H1 (cell line): ENCODE measurements around the gene IFT25. TPM values are rescaled to one million over a fixed set of nuclear protein-coding genes. Genes with fewer than 3 reads are reported as not detected.

ENCODE experiments used
- CEBPB ChIP-seq: IDR thresholded peaks from 2 replicates; pipeline ENCODE4 v1.6.1; 2012; ENCODE audit warnings: low read depth, low read length
- polyA plus RNA-seq, 7 experiments: library from polyadenylated mRNA; depleted of rRNA in 3 of 7; stranded (reverse) in 5 of 7; unstranded in 2 of 7; fragments of >200 nt in 5 of 7; fragments of 200-250 nt in 2 of 7; gene quantifications; 1 replicate in 5 of 7; 2 replicates in 1 of 7; 4 replicates in 1 of 7; pipeline versions ENCODE4 v1.2.1 to v1.2.3, GENCODE V29; 2011 to 2013; ENCODE audit warnings: missing spikeins in 2 of 7, mixed read lengths in 2 of 7
- total RNA-seq: library from RNA; stranded (reverse); fragmentation: NEBNext Ultra II Directional; extraction: Animal tissue kit (Norgen Biotek cat#: 25700); gene quantifications from 2 replicates; pipeline ENCODE4 v1.2.1, GENCODE V29; 2021

Gene IFT25
- total and polyA plus RNA-seq, 2 of the 8 experiments (the other 6 are each of a cell fraction or from before 2014, with no cell fraction given), result 15.0 to 36.3 TPM

DNA sequence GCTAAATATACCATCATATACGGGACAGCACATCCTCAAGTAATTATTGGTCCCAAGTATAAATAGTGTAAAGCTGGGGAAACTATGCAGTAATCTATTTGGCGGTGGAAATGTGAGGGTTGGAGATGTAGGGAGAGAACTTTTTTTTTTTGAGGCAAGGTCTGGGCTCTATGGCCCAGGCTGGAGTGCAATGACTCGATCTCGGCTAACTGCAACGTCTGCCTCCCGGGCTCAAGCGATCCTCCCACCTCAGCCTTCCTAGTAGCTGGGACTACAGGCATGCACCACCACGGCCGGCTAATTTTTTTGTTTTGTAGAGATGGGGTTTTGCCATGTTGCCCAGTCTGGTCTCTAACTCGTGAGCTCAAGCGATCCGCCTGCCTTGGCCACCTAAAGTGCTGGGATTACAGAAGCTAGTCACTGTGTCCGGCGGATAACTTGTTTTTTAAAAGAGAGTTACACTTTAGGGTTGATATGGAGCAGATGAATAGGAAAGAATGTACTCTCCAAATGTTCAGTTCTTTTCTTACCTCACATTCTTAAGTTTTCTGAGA, 1.9 kb downstream of the IFT25 start (continued):
- no peak for TF ChIP-seq CEBPB
